Activated gamma-delta T cell (primary cell): Measurements from ENCODE around the gene MAN1A1.

Experiments used
- DNase-seq: peaks from one replicate; lab custom pipeline; 2025; lab: John Stamatoyannopoulos, UW

Gene MAN1A1

DNA sequence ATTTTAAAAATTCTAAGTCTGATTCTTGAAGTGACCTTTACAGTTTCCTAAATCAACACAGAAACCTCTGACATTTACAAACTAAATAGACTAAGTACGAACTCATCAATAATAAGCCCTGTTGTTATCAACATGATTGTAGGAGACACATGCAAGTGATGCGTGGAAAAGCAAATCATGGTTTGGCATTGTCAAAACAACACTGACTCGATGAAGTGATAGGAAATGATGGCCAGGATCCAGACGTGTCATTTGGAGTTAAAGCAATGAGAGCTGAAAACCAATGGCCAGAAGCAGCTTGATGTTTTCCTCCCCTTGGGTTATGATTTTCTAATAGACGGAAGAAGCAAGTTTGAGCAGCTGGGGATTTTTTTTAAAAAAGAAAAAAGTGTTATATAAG is 153.7 kb downstream of the MAN1A1 start:
- no peak for DNase-seq

DNA sequence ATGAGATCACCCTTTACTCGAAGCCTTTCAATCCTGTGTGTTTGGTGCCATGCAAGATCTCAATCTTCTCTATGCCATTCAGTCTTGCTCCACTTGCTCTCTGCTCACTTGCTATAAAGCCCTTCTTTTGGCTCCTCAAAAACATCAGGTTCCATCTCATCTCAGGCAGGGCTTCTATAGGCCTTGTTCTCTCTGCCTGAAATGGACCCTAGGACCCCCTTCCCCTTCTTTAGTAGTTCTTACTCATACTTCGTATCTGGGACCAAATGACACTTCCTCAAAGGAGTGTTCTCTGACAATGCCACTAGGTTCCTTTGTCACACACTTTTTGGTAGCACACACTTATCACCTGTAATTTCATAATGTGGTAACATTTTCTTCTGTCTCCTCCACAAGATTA is 154.4 kb downstream of the MAN1A1 start:
- DNase-seq = no peak

- DNase-seq = no peak
These were observed 155.9 kb downstream of the MAN1A1 start for GRCh38 chr6:119193707-119194106.

DNA sequence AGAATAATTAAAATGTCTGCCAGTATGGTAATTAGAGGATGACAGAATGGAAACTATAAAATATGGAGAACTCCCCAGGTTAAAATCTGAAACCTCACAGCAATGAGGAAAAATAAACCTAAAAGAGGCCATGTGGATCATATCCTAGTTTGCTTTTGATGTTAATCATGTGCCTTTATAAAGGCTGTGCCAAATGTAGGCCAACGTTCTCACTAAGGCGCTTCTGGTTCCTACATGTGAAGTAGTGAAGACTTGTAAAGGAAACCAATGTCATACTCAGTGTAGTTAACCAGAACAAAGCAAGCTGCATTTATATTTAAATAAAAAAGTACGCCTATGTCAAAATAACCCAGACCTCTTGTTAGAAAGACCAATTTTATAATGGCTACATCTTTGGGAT is 157.4 kb downstream of the MAN1A1 start:
- DNase-seq = no peak

DNA sequence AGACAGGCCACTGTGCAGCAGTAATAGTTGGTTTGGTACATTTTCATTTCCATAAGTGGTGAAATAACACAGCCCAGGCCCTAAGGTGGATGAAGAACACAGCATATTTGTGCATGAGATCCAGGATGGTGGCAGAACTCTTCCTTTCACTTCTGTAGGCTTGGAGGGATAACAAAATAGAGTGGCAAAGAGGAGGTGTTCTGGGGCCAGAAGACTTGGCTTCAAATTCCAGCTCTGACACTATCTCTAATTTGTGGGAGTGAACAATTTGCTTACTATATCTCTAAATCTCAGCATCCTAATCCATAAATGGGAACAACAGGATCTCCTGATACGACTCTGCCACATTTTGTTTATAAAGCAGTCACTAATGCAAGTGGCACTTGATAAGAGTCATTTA is 159.4 kb downstream of the MAN1A1 start:
- DNase-seq = no peak

GRCh38 chr6:119189498-119189897 is 160.1 kb downstream of the MAN1A1 start:
- no peak for DNase-seq

DNA sequence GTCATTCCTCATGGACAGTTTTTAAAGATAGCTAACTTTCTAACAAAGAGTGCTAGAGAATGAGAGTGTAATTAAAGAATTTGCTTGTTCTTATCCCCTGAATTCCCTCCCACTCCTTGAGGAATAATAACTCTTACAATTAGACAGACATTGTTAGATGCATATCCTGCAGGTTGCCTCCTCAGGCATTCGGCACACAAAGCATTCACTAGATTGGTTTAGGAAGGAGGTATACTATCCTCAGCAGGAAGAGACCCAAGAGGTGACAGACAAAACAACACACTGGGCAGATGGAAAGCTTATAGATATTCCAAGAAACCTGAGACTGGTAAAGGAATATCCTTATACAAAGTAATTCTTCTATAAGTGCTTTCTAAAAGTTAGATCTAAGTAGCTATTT is 162.0 kb downstream of the MAN1A1 start:
- DNase-seq = no peak

DNA sequence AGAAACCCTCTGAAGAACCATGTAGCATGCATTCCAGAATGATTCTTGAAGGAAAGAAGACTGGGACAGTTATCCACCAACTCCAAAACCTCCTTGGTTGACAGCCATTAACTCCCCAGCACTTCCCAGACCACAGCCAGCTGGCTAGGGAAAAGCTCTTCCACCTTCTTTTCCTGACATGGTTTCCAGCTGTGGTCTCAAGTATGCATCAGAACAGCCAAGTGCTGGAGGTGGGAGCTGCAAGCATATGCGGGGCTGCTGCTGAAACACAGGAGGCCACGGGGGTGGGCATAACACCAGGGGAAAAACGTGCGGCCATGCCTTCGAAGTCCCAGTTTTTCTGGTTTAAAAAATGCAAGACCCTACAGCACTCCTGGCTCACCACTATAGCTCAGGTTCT is 163.1 kb downstream of the MAN1A1 start:
- DNase-seq = no peak

- DNase-seq = no peak
These were observed 165.4 kb downstream of the MAN1A1 start for GRCh38 chr6:119184008-119184648.

GRCh38 chr6:119183457-119183856 is 166.1 kb downstream of the MAN1A1 start:
- DNase-seq = no peak

GRCh38 chr6:119182875-119183274 is 166.7 kb downstream of the MAN1A1 start:
- DNase-seq = no peak

- DNase-seq = no peak
These were observed 167.3 kb downstream of the MAN1A1 start for GRCh38 chr6:119182216-119182803.

- DNase-seq = no peak
These were observed 168.5 kb downstream of the MAN1A1 start for GRCh38 chr6:119181046-119181445.

DNA sequence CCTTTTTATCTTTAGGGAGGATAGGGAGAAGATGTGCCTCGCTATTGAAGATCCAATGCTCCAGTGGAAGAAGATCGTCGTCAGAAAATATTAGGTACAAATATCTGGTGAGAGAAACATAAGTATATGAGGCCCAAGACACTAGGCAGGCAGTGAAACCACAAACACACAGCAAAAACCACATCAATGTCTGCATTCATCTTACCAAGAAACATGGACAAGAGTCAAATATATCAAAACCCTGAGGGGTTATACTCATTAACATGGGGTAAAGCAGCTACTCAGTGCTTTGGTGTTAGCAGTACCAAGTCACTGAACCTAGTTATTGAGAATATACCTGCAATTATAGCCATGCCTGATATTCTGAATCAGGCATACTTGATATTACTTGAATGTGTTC is 169.7 kb downstream of the MAN1A1 start:
- DNase-seq = no peak

DNA sequence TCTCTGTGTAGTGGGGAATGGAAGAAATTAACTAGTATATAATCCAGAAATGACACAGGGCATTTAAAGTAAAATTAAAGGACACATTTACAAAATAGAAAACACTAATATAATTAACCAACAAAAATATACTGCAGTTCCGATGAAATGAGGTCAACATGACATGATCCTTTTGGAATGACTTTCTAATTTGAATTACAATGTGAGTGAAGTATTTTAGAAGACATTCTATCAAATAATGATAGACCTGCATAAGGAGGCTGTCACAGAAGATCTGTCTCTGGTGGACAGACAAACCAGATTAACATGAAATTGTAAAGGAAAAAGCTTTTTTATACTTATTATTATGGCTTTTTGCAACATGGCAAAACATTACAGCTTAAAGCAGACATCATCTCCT is 170.5 kb downstream of the MAN1A1 start:
- DNase-seq = no peak

- DNase-seq = no peak
These were observed 173.1 kb downstream of the MAN1A1 start for GRCh38 chr6:119176445-119176844.

GRCh38 chr6:119174879-119175817 is 174.4 kb downstream of the MAN1A1 start:
- no peak for DNase-seq

- no peak for DNase-seq
These were observed 175.5 kb downstream of the MAN1A1 start for GRCh38 chr6:119174085-119174445.

DNA sequence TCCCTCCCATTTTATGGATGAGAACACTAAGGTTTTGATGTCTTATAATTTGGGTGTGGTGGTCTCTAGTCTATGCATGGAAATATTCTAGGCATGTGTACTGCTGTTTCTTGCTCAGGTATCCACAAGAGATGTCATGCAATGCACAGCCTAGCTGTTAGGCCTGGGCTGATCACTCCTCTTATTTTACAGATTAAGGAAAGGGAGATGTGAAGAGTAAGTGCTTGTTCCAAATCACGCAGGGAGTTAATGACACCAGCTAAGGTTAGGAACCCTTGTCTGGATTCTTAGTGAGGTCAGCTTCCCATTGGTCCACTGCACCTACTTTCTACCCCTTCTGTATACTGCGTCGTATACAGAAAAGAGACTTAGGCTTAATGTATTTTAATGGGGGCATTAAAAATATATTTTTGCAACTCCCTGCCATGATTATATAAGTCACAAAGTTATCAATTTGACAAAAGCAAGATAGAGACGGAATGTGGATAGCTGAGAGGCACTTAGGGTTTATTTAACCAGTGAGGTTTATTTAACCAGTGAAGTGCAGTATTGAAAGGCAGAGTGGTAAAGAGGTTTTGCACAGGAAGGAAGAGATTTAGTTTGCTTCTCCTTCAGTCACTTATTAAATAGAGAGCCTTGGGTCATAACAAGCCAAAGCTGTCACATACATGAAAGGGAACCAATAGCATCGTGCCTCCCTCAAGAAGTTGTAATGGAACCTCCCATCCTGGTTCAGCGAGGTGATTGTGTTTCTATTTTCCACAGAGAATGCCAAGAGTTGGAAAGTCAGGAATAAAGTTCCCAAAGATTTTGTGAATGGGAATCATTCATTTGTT is 176.1 kb downstream of the MAN1A1 start:
- no peak for DNase-seq

- no peak for DNase-seq
These were observed 176.7 kb downstream of the MAN1A1 start for GRCh38 chr6:119172824-119173223.

DNA sequence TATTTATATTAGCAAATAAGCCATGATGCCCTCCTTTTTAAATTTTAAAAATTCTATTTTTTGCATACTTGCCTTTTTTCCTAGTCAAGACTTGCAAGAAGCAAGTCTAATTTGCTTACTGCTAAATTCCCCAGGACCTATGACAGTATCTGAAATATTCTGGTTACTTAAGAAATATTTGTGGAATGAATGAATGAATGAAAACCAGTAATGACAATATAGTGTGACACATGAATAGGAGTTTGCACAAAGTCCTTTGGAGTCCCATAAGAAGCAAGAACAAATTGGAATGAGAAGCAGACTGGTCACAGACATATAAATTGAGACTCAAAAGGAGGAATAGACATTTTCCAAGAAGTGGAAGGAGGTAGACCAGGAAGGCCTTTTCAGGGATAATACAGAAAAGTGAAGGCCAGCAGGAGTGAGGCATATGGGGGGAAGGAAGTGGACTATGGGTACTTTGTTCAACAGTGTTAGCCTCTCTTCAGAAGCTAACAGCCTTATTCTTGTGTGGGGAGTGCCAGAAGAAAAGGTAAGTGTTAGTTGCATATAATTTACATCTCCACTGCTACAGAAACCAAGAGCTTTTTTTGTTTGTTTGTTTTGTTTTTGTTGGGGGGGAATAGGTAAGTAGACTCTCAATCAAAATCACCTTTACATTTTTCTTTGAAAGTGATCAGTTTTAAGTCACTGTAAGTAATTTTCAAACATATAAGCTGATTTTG is 177.5 kb downstream of the MAN1A1 start:
- DNase-seq = no peak
